Tibial nerve (tissue), 4 donors: Measurements from ENCODE around the gene ITPRID1. TPM values are rescaled to one million over a fixed set of nuclear protein-coding genes. Genes with fewer than 3 reads are reported as not detected.

Experiments used
- DNase-seq, 2 donors: peaks; one replicate each; pipeline ENCODE4 v3.0.0-alpha.2; 2019; ENCODE audit warnings: low spot score in 2 of 2
- H3K27ac ChIP-seq, 4 donors: fragments of 200-600 bp; sonication (generic) in 3 of 4; one replicate each; pipeline ENCODE4 v1.5.1; 2017 to 2019; ENCODE audit warnings: mild to moderate bottlenecking in 1 of 4
- H3K27me3 ChIP-seq, 2 donors: fragments of 200-600 bp; sonication (generic) in 1 of 2; one replicate each; pipeline versions ENCODE4 v1.5.1 to v1.6.0; 2017 to 2019
- H3K36me3 ChIP-seq, 3 donors: fragments of 200-600 bp; sonication (generic); one replicate each; pipeline ENCODE4 v1.5.1; 2018 to 2019
- H3K4me1 ChIP-seq, 4 donors: fragments of 200-600 bp; sonication (generic) in 3 of 4; one replicate each; pipeline ENCODE4 v1.5.1; 2017 to 2019
- H3K4me3 ChIP-seq, 4 donors: fragments of 200-600 bp; sonication (generic) in 3 of 4; one replicate each; pipeline ENCODE4 v1.5.1; 2017 to 2019; ENCODE audit warnings: mild to moderate bottlenecking in 1 of 4, moderate library complexity in 1 of 4
- H3K9me3 ChIP-seq, 4 donors: fragments of 200-600 bp; sonication (generic) in 3 of 4; one replicate each; pipeline ENCODE4 v1.5.1; 2017 to 2019
- CTCF ChIP-seq, 5 experiments: fragments of 200-600 bp in 3 of 5; fragments of 450-650 bp in 2 of 5; sonication (generic) in 3 of 5; IDR thresholded peaks; one replicate each; pipeline ENCODE4 v1.5.1; 2016 to 2019; ENCODE audit warnings: antibody characterized with exemption in 5 of 5, mild to moderate bottlenecking in 3 of 5, moderate library complexity in 2 of 5
- EP300 ChIP-seq, 2 donors: sonication (generic); formaldehyde crosslinking; IDR thresholded peaks; one replicate each; pipeline ENCODE4 v1.6.1; 2017; ENCODE audit warnings: antibody characterized with exemption in 2 of 2, mild to moderate bottlenecking in 1 of 2
- POLR2A ChIP-seq, 2 donors: fragments of 450-650 bp; IDR thresholded peaks; one replicate each; pipeline ENCODE4 v1.6.1; 2017; ENCODE audit warnings: antibody characterized with exemption in 2 of 2, mild to moderate bottlenecking in 2 of 2, moderate library complexity in 2 of 2
- WGBS, 2 donors: methylation state at CpG; one replicate each; pipeline ENCODE4 v1.1.5; 2018; 5-methylcytosine and 5-hydroxymethylcytosine counted together
- total RNA-seq, 4 donors: library from RNA; depleted of rRNA; stranded (reverse); fragments of >200 nt; gene quantifications; one replicate each; pipeline ENCODE4 v1.1.0, GENCODE V29; 2016

The ITPRID1 gene
- total RNA-seq, 4 donors from 2014 or later = not detected

- no peaks in the 10 kb centered on the region for H3K4me1 ChIP-seq
- WGBS, 2 donors = 38 to 42% methylated on average over 5 of the region's 5 CpGs
- H3K36me3 ChIP-seq = no peaks in the 10 kb centered on the region
- no peaks in the 10 kb centered on the region for H3K9me3 ChIP-seq
- TF ChIP-seq POLR2A (IDR thresholded peaks at IDR 0.05) (no peak), EP300 (IDR thresholded peaks at IDR 0.05) (no peak), CTCF (IDR thresholded peaks at IDR 0.05) (no peak)
- no peak overlapping the region for H3K27ac ChIP-seq
- H3K27me3 ChIP-seq = no peaks in the 10 kb centered on the region
- no peak for DNase-seq
- H3K4me3 ChIP-seq = no peak overlapping the region
Observed at GRCh38 chr7:31642681-31643115, 128.8 kb downstream of the ITPRID1 start.

GRCh38 chr7:31646942-31647341, 133.1 kb downstream of the ITPRID1 start:
- Histone ChIP-seq H3K9me3 (no peaks in the 10 kb centered on the region), H3K27ac (no peak overlapping the region), H3K4me3 (no peak overlapping the region), H3K27me3 (no peaks in the 10 kb centered on the region), H3K4me1 (no peaks in the 10 kb centered on the region), H3K36me3 (no peaks in the 10 kb centered on the region)
- TF ChIP-seq CTCF (IDR thresholded peaks at IDR 0.05) = no peak
- TF ChIP-seq POLR2A (IDR thresholded peaks at IDR 0.05) = no peak
- TF ChIP-seq EP300 (IDR thresholded peaks at IDR 0.05) = no peak
- 94 to 96% methylated on average over 4 of the region's 4 CpGs for WGBS, 2 donors
- no peak for DNase-seq

- DNase-seq = no peak
- Histone ChIP-seq H3K27ac (no peak overlapping the region), H3K4me3 (no peak overlapping the region), H3K9me3 (no peaks in the 10 kb centered on the region), H3K27me3 (no peaks in the 10 kb centered on the region), H3K4me1 (no peaks in the 10 kb centered on the region), H3K36me3 (no peaks in the 10 kb centered on the region)
- 78 to 89% methylated on average over 7 of the region's 7 CpGs for WGBS, 2 donors
- TF ChIP-seq CTCF (IDR thresholded peaks at IDR 0.05) (no peak), EP300 (IDR thresholded peaks at IDR 0.05) (no peak), POLR2A (IDR thresholded peaks at IDR 0.05) (no peak)
Observed at GRCh38 chr7:31647511-31647910, 133.6 kb downstream of the ITPRID1 start.

- DNase-seq = no peak
Observed at GRCh38 chr7:31648288-31648687, 134.4 kb downstream of the ITPRID1 start.

GRCh38 chr7:31648880-31649279, 135.0 kb downstream of the ITPRID1 start:
- no peaks in the 10 kb centered on the region for H3K27me3 ChIP-seq
- no peak overlapping the region for H3K27ac ChIP-seq
- no peak overlapping the region for H3K4me3 ChIP-seq
- WGBS, 2 donors = 90 to 96% methylated on average over 4 of the region's 4 CpGs
- DNase-seq = no peak
- no peaks in the 10 kb centered on the region for H3K4me1 ChIP-seq
- no peaks in the 10 kb centered on the region for H3K36me3 ChIP-seq
- no peak for TF ChIP-seq CTCF (IDR thresholded peaks at IDR 0.05)
- TF ChIP-seq POLR2A (IDR thresholded peaks at IDR 0.05) = no peak
- H3K9me3 ChIP-seq = no peaks in the 10 kb centered on the region

More at GRCh38 chr7:31648288-31648687, 134.4 kb downstream of the ITPRID1 start:
- no peak for TF ChIP-seq POLR2A (IDR thresholded peaks at IDR 0.05)
- no peak for TF ChIP-seq CTCF (IDR thresholded peaks at IDR 0.05)
- no peak for TF ChIP-seq EP300 (IDR thresholded peaks at IDR 0.05)
- Histone ChIP-seq H3K4me1 (no peaks in the 10 kb centered on the region), H3K27ac (no peak overlapping the region), H3K9me3 (no peaks in the 10 kb centered on the region), H3K27me3 (no peaks in the 10 kb centered on the region), H3K36me3 (no peaks in the 10 kb centered on the region), H3K4me3 (no peak overlapping the region)
- 93 to 100% methylated on average over 1 of the region's 1 CpG for WGBS, 2 donors
